GM12873 (cell line): ENCODE results near the gene THOC7.

ENCODE experiments used
- CTCF ChIP-seq: IDR thresholded peaks from 2 replicates; pipeline ENCODE4 v1.5.1; 2012; ENCODE audit warnings: low read depth, mild to moderate bottlenecking, moderate library complexity, low read length, control low read depth; ENCODE audit not compliant: insufficient read depth; ENCODE audit errors: missing control alignments

The THOC7 gene

GRCh38 chr3:63864965-63865327, 1.3 kb upstream of the THOC7 start:
- no peak for TF ChIP-seq CTCF

GRCh38 chr3:63864008-63864964, 681 bp upstream of the THOC7 start:
- no peak for TF ChIP-seq CTCF

GRCh38 chr3:63862804-63863149, 828 bp downstream of the THOC7 start:
- TF ChIP-seq CTCF: no peak

- TF ChIP-seq CTCF: no peak
Measured at GRCh38 chr3:63861306-63861705, 2.3 kb downstream of the THOC7 start.

GRCh38 chr3:63860776-63861175, 2.8 kb downstream of the THOC7 start:
- TF ChIP-seq CTCF: no peak

GRCh38 chr3:63857311-63857710, 6.3 kb downstream of the THOC7 start:
- no peak for TF ChIP-seq CTCF

GRCh38 chr3:63855333-63855940, 8.2 kb downstream of the THOC7 start:
- TF ChIP-seq CTCF: no peak
